Memory B cell (primary cell): ENCODE measurements around the gene NFIB.

ENCODE experiments used
- ATAC-seq: fragments of 150-1000 bp; cut with Tn5 transposase; 2 replicates; pipeline ENCODE4 v1.10.0; 2021; ENCODE audit warnings: low read depth, mild to moderate bottlenecking, moderate library complexity
- DNase-seq, 2 donors: peaks; one replicate each; pipeline ENCODE4 v3.0.0; 2022; ENCODE audit warnings: low spot score in 2 of 2
- H3K27ac Mint-ChIP-seq: one replicate; pipeline ENCODE4 v1.8.0; 2022; ENCODE audit warnings: mild to moderate bottlenecking, moderate library complexity, mixed read lengths
- H3K27me3 Mint-ChIP-seq: one replicate; pipeline ENCODE4 v1.8.0; 2022; ENCODE audit warnings: mixed read lengths
- H3K36me3 Mint-ChIP-seq: one replicate; pipeline ENCODE4 v1.8.0; 2022; ENCODE audit warnings: mild to moderate bottlenecking, mixed read lengths
- H3K4me1 Mint-ChIP-seq: one replicate; pipeline ENCODE4 v1.8.0; 2022; ENCODE audit warnings: mixed read lengths
- H3K4me3 Mint-ChIP-seq: one replicate; pipeline ENCODE4 v1.8.0; 2022; ENCODE audit warnings: mild to moderate bottlenecking, moderate library complexity, mixed read lengths
- H3K9me3 Mint-ChIP-seq: one replicate; pipeline ENCODE4 v1.8.0; 2022; ENCODE audit warnings: mixed read lengths

The NFIB gene

GRCh38 chr9:14251154-14252071, 62.5 kb downstream of the NFIB start:
- no peak overlapping the region for H3K27ac Mint-ChIP-seq
- DNase-seq (no peak), ATAC-seq (no peak)
- H3K36me3 Mint-ChIP-seq = no peaks in the 10 kb centered on the region
- H3K4me1 Mint-ChIP-seq = no peaks in the 10 kb centered on the region
- H3K4me3 Mint-ChIP-seq = no peak overlapping the region
- H3K9me3 Mint-ChIP-seq = no peaks in the 10 kb centered on the region
- peaks cover 9% of the 10 kb centered on the region for H3K27me3 Mint-ChIP-seq

GRCh38 chr9:14250794-14251153, 63.2 kb downstream of the NFIB start:
- DNase-seq (no peak), ATAC-seq (no peak)
- Mint-ChIP-seq H3K27ac (no peak overlapping the region), H3K9me3 (no peaks in the 10 kb centered on the region), H3K27me3 (peaks cover 9% of the 10 kb centered on the region), H3K4me3 (no peak overlapping the region), H3K36me3 (no peaks in the 10 kb centered on the region), H3K4me1 (no peaks in the 10 kb centered on the region)

- no peak for DNase-seq
- no peak for ATAC-seq
These were observed 64.4 kb downstream of the NFIB start for GRCh38 chr9:14249527-14249926.

GRCh38 chr9:14248149-14248548, 65.8 kb downstream of the NFIB start:
- Mint-ChIP-seq H3K36me3 (no peaks in the 10 kb centered on the region), H3K4me1 (no peaks in the 10 kb centered on the region), H3K9me3 (no peaks in the 10 kb centered on the region), H3K27ac (no peak overlapping the region), H3K4me3 (no peak overlapping the region), H3K27me3 (peaks cover 7% of the 10 kb centered on the region)
- ATAC-seq (no peak), DNase-seq (no peak)

More at GRCh38 chr9:14249527-14249926, 64.4 kb downstream of the NFIB start:
- Mint-ChIP-seq H3K27me3 (peaks cover 7% of the 10 kb centered on the region), H3K4me1 (no peaks in the 10 kb centered on the region), H3K27ac (no peak overlapping the region), H3K36me3 (no peaks in the 10 kb centered on the region), H3K9me3 (no peaks in the 10 kb centered on the region), H3K4me3 (no peak overlapping the region)

GRCh38 chr9:14247577-14247976, 66.4 kb downstream of the NFIB start:
- Mint-ChIP-seq H3K27ac (no peak overlapping the region), H3K4me1 (no peaks in the 10 kb centered on the region), H3K27me3 (peaks cover 7% of the 10 kb centered on the region), H3K36me3 (no peaks in the 10 kb centered on the region), H3K4me3 (no peak overlapping the region), H3K9me3 (no peaks in the 10 kb centered on the region)
- ATAC-seq (no peak), DNase-seq (no peak)

GRCh38 chr9:14246951-14247350, 67.0 kb downstream of the NFIB start:
- Mint-ChIP-seq H3K36me3 (no peaks in the 10 kb centered on the region), H3K27me3 (peaks cover 7% of the 10 kb centered on the region), H3K4me1 (no peaks in the 10 kb centered on the region), H3K9me3 (no peaks in the 10 kb centered on the region), H3K4me3 (no peak overlapping the region), H3K27ac (no peak overlapping the region)
- ATAC-seq (no peak), DNase-seq (no peak)

GRCh38 chr9:14245901-14246525, 67.9 kb downstream of the NFIB start:
- ATAC-seq (no peak), DNase-seq (no peak)
- no peak overlapping the region for H3K4me3 Mint-ChIP-seq
- H3K36me3 Mint-ChIP-seq = no peaks in the 10 kb centered on the region
- no peaks in the 10 kb centered on the region for H3K9me3 Mint-ChIP-seq
- no peak overlapping the region for H3K27ac Mint-ChIP-seq
- H3K27me3 Mint-ChIP-seq = peaks cover 7% of the 10 kb centered on the region
- no peaks in the 10 kb centered on the region for H3K4me1 Mint-ChIP-seq

- H3K27ac Mint-ChIP-seq = no peak overlapping the region
- no peak for ATAC-seq
- H3K36me3 Mint-ChIP-seq = no peaks in the 10 kb centered on the region
These were observed 70.4 kb downstream of the NFIB start for GRCh38 chr9:14243514-14244042.

GRCh38 chr9:14242150-14242805, 71.7 kb downstream of the NFIB start:
- Mint-ChIP-seq H3K4me1 (no peaks in the 10 kb centered on the region), H3K27me3 (peaks cover 2% of the 10 kb centered on the region), H3K36me3 (no peaks in the 10 kb centered on the region), H3K27ac (no peak overlapping the region), H3K4me3 (no peak overlapping the region), H3K9me3 (no peaks in the 10 kb centered on the region)
- DNase-seq = no peak
- ATAC-seq = no peak

More at GRCh38 chr9:14243514-14244042, 70.4 kb downstream of the NFIB start:
- no peak overlapping the region for H3K4me3 Mint-ChIP-seq
- no peak for DNase-seq
- H3K9me3 Mint-ChIP-seq = no peaks in the 10 kb centered on the region
- peaks cover 5% of the 10 kb centered on the region for H3K27me3 Mint-ChIP-seq
- no peaks in the 10 kb centered on the region for H3K4me1 Mint-ChIP-seq

- H3K4me1 Mint-ChIP-seq = no peaks in the 10 kb centered on the region
- H3K9me3 Mint-ChIP-seq = no peaks in the 10 kb centered on the region
- no peak for ATAC-seq
- no peaks in the 10 kb centered on the region for H3K36me3 Mint-ChIP-seq
- DNase-seq = no peak
- no peak overlapping the region for H3K4me3 Mint-ChIP-seq
- peaks cover 4% of the 10 kb centered on the region for H3K27me3 Mint-ChIP-seq
- H3K27ac Mint-ChIP-seq = no peak overlapping the region
These were observed 73.4 kb downstream of the NFIB start for GRCh38 chr9:14240537-14240936.

GRCh38 chr9:14238518-14238917, 75.4 kb downstream of the NFIB start:
- H3K27me3 Mint-ChIP-seq = peaks cover 4% of the 10 kb centered on the region
- H3K9me3 Mint-ChIP-seq = no peaks in the 10 kb centered on the region
- no peaks in the 10 kb centered on the region for H3K36me3 Mint-ChIP-seq
- no peak overlapping the region for H3K4me3 Mint-ChIP-seq
- ATAC-seq (no peak), DNase-seq (no peak)
- no peak overlapping the region for H3K27ac Mint-ChIP-seq
- no peaks in the 10 kb centered on the region for H3K4me1 Mint-ChIP-seq

GRCh38 chr9:14238079-14238478, 75.9 kb downstream of the NFIB start:
- Mint-ChIP-seq H3K27me3 (peaks cover 4% of the 10 kb centered on the region), H3K27ac (no peak overlapping the region), H3K9me3 (no peaks in the 10 kb centered on the region), H3K4me1 (no peaks in the 10 kb centered on the region), H3K4me3 (no peak overlapping the region), H3K36me3 (no peaks in the 10 kb centered on the region)
- ATAC-seq = no peak
- no peak for DNase-seq

GRCh38 chr9:14236591-14236990, 77.3 kb downstream of the NFIB start:
- DNase-seq (no peak), ATAC-seq (no peak)
- Mint-ChIP-seq H3K9me3 (no peaks in the 10 kb centered on the region), H3K4me3 (no peak overlapping the region), H3K27me3 (peaks cover 4% of the 10 kb centered on the region), H3K36me3 (no peaks in the 10 kb centered on the region), H3K4me1 (no peaks in the 10 kb centered on the region), H3K27ac (no peak overlapping the region)

GRCh38 chr9:14232111-14232510, 81.8 kb downstream of the NFIB start:
- DNase-seq (no peak), ATAC-seq (no peak)
- Mint-ChIP-seq H3K9me3 (no peaks in the 10 kb centered on the region), H3K27ac (no peak overlapping the region), H3K36me3 (no peaks in the 10 kb centered on the region), H3K4me1 (no peaks in the 10 kb centered on the region), H3K27me3 (peaks cover under 1% of the 10 kb centered on the region), H3K4me3 (no peak overlapping the region)
